A549 (cell line): ENCODE results near the gene EPHA5.

Experiments used
- MAFK ChIP-seq: fragments of 450-650 bp; IDR thresholded peaks from 2 replicates; pipeline ENCODE4 v1.6.1; 2014; ENCODE audit not compliant: partially characterized antibody
- PHF8 ChIP-seq: fragments of 200-600 bp; sonication (generic); IDR thresholded peaks from 2 replicates; pipeline ENCODE4 v1.6.1; 2016; ENCODE audit warnings: low read depth, mild to moderate bottlenecking, antibody characterized with exemption, moderate library complexity, borderline replicate concordance
- POLR2A ChIP-seq: IDR thresholded peaks from 2 replicates; pipeline ENCODE4 v1.6.1; 2012; ENCODE audit warnings: mild to moderate bottlenecking, low read length
- RNF2 ChIP-seq: fragments of 200-600 bp; sonication (generic); IDR thresholded peaks from 2 replicates; pipeline ENCODE4 v1.6.1; 2016; ENCODE audit warnings: low read depth, mild to moderate bottlenecking, antibody characterized with exemption, moderate library complexity, borderline replicate concordance
- TF ChIP-seq, protein P1 (sequence below): fragments of >200 bp; sonication (Bioruptor Twin); formaldehyde crosslinking; IDR thresholded peaks from 3 replicates; pipeline ENCODE4 v1.5.1; 2016

GRCh38 chr4:65453398-65453797, 216.9 kb downstream of the EPHA5 start:
- TF ChIP-seq, protein P1, sequence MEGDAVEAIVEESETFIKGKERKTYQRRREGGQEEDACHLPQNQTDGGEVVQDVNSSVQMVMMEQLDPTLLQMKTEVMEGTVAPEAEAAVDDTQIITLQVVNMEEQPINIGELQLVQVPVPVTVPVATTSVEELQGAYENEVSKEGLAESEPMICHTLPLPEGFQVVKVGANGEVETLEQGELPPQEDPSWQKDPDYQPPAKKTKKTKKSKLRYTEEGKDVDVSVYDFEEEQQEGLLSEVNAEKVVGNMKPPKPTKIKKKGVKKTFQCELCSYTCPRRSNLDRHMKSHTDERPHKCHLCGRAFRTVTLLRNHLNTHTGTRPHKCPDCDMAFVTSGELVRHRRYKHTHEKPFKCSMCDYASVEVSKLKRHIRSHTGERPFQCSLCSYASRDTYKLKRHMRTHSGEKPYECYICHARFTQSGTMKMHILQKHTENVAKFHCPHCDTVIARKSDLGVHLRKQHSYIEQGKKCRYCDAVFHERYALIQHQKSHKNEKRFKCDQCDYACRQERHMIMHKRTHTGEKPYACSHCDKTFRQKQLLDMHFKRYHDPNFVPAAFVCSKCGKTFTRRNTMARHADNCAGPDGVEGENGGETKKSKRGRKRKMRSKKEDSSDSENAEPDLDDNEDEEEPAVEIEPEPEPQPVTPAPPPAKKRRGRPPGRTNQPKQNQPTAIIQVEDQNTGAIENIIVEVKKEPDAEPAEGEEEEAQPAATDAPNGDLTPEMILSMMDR = no peak
- TF ChIP-seq RNF2 (no peak), MAFK (no peak), PHF8 (no peak), POLR2A (no peak)
